Esophagus (tissue), 2 donors: Measurements from ENCODE around the gene NCOA3. TPM values are rescaled to one million over a fixed set of nuclear protein-coding genes. Genes with fewer than 3 reads are reported as not detected.

Experiments used
- H3K27ac ChIP-seq, 2 donors: one replicate each; pipeline ENCODE4 v1.5.1; 2013; ENCODE audit warnings: low read depth in 2 of 2, mild to moderate bottlenecking in 2 of 2, inconsistent platforms in 1 of 2, low read length in 1 of 2, moderate library complexity in 1 of 2
- H3K27me3 ChIP-seq, 2 donors: one replicate each; pipeline ENCODE4 v1.6.1; 2013; ENCODE audit warnings: low read length in 2 of 2, control low read depth in 1 of 2, mild to moderate bottlenecking in 1 of 2; ENCODE audit not compliant: insufficient read depth in 2 of 2, control insufficient read depth in 1 of 2
- H3K36me3 ChIP-seq, 2 donors: one replicate each; pipeline ENCODE4 v1.6.1; 2013; ENCODE audit warnings: low read length in 1 of 2; ENCODE audit not compliant: control insufficient read depth in 2 of 2, insufficient read depth in 2 of 2
- H3K4me1 ChIP-seq, 2 donors: one replicate each; pipeline ENCODE4 v1.6.1; 2013; ENCODE audit warnings: low read length in 1 of 2; ENCODE audit not compliant: control insufficient read depth in 2 of 2, insufficient read depth in 2 of 2
- H3K4me3 ChIP-seq, 2 donors: one replicate each; pipeline ENCODE4 v1.5.1; 2013; ENCODE audit warnings: low read length in 2 of 2, mild to moderate bottlenecking in 2 of 2, low read depth in 1 of 2, moderate library complexity in 1 of 2
- H3K9me3 ChIP-seq, 2 donors: one replicate each; pipeline ENCODE4 v1.6.1; 2013; ENCODE audit warnings: mild to moderate bottlenecking in 2 of 2, low read depth in 1 of 2, low read length in 1 of 2, moderate library complexity in 1 of 2; ENCODE audit not compliant: control insufficient read depth in 2 of 2, insufficient read depth in 1 of 2
- WGBS, 2 donors: extraction: QIAGEN DNeasy Blood & Tissue Kit; methylation state at CpG; one replicate each; pipeline ENCODE4 v1.1.7; 2013; 5-methylcytosine and 5-hydroxymethylcytosine counted together
- polyA plus RNA-seq, 2 donors: library from polyadenylated mRNA; stranded (reverse); fragments of 200-250 nt; gene quantifications; one replicate each; pipeline ENCODE4 v1.2.3, GENCODE V29; 2013
- donor health status: healthy with polysubstance abuse.
- donor health status: Bipolar disorder and iron deficiency.

The NCOA3 gene
- polyA plus RNA-seq, 2 donors: 7.2 to 7.8 TPM

GRCh38 chr20:47654370-47654769, 152.7 kb downstream of the NCOA3 start:
- H3K36me3 ChIP-seq: peaks cover 9 to 20% of the 10 kb centered on the region in 2 donors
- no peak overlapping the region for H3K4me3 ChIP-seq
- no peaks in the 10 kb centered on the region for H3K27me3 ChIP-seq
- WGBS, 2 donors: 93 to 96% methylated on average over 1 of the region's 1 CpG
- no peaks in the 10 kb centered on the region for H3K9me3 ChIP-seq
- no peaks in the 10 kb centered on the region for H3K4me1 ChIP-seq
- H3K27ac ChIP-seq: no peak overlapping the region

DNA sequence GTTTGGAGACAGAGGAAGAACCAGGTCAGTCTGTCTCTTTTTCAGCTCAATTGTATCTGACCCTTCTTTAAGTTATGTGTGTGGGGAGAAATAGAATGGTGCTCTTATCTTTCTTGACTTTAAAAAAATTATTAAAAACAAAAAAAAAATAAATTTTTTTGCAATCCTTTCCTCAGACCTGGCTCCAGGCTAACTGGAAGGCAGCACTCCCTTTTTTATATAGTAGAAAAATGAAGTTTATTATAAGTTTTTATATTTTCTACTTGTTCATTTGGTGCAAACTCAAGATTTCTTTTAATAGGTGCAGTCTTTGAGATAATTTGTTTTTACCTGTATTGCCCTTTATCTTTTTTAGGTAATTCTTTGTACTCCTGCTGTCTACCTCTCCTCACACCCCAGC, 153.9 kb downstream of the NCOA3 start:
- Histone ChIP-seq H3K27me3 (no peaks in the 10 kb centered on the region), H3K4me3 (no peak overlapping the region), H3K9me3 (no peaks in the 10 kb centered on the region), H3K4me1 (no peaks in the 10 kb centered on the region), H3K36me3 (peaks cover 13 to 24% of the 10 kb centered on the region in 2 donors), H3K27ac (no peak overlapping the region)

GRCh38 chr20:47656318-47656717, 154.6 kb downstream of the NCOA3 start:
- peaks cover 9 to 21% of the 10 kb centered on the region in 2 donors for H3K36me3 ChIP-seq
- 75 to 81% methylated on average over 2 of the region's 2 CpGs for WGBS, 2 donors
- no peaks in the 10 kb centered on the region for H3K27me3 ChIP-seq
- no peak overlapping the region for H3K27ac ChIP-seq
- H3K4me3 ChIP-seq: no peak overlapping the region
- no peaks in the 10 kb centered on the region for H3K9me3 ChIP-seq
- no peaks in the 10 kb centered on the region for H3K4me1 ChIP-seq

DNA sequence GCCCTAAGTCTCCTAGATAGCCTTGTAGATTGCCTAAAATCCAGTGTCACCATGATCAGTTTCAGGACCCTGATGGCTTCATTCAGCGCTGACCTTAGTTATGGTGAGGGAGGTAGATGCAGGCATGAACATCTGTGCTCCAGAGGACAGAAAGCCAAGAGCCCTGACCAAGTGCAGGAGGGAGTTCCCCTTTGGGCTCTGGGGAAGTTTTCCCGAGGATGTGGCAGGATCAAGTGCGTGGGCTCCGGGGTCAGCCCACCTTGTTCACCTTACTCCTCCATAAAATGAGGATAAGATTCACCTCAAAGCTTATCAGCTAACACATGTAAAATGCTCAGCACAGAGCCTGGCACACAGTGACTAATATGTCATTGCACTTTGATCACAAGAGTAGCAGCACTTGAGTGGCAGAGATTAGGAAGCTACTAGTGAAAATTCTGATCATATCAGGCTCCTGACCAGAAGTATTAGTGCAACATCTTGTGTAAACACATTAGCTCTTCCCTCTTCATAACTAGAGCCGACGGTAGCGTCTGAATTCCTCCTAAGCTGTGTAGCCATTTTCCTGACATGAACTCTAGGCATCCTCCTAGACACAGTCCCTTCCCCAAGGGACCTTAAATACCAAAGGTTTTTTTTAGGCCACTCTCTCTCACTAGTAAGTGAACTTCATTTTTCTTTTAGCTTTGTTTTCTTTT, 158.4 kb downstream of the NCOA3 start:
- H3K4me3 ChIP-seq: no peak overlapping the region
- peaks cover 7 to 33% of the 10 kb centered on the region in 2 donors for H3K36me3 ChIP-seq
- H3K4me1 ChIP-seq: peaks cover 0 to 2% of the 10 kb centered on the region in 2 donors
- no peaks in the 10 kb centered on the region for H3K27me3 ChIP-seq
- no peaks in the 10 kb centered on the region for H3K9me3 ChIP-seq
- H3K27ac ChIP-seq: no peak overlapping the region
- 65 to 71% methylated on average over 7 of the region's 7 CpGs for WGBS, 2 donors

DNA sequence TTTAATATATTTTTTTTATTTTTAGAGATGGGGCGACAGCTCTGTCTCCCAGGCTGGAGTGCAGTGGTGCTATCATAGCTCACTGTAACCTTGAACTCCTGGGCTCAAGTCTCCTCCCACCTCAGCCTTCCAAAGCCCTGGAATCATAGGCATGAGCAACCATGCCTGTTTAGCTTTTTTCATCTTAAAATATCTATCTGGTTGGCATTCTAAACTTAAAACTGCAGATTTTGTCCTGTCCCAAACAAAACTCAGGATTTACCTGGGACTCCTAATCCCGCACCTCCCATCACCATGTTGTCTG, 158.9 kb downstream of the NCOA3 start:
- Histone ChIP-seq H3K36me3 (peaks cover 7 to 36% of the 10 kb centered on the region in 2 donors), H3K4me1 (peaks cover 2 to 3% of the 10 kb centered on the region in 2 donors), H3K9me3 (no peaks in the 10 kb centered on the region), H3K27me3 (no peaks in the 10 kb centered on the region), H3K27ac (no peak overlapping the region), H3K4me3 (no peak overlapping the region)
- 90 to 91% methylated on average over 2 of the region's 2 CpGs for WGBS, 2 donors

- Histone ChIP-seq H3K9me3 (no peaks in the 10 kb centered on the region), H3K4me1 (peaks cover 2 to 9% of the 10 kb centered on the region in 2 donors), H3K4me3 (no peak overlapping the region), H3K36me3 (peaks cover 7 to 40% of the 10 kb centered on the region in 2 donors), H3K27me3 (no peaks in the 10 kb centered on the region), H3K27ac (no peak overlapping the region)
- WGBS, 2 donors: 84 to 86% methylated on average over 11 to 12 of the region's 12 CpGs
Measured at GRCh38 chr20:47660983-47661700, 159.5 kb downstream of the NCOA3 start.

- Histone ChIP-seq H3K9me3 (no peaks in the 10 kb centered on the region), H3K27ac (no peak overlapping the region), H3K36me3 (peaks cover 7 to 46% of the 10 kb centered on the region in 2 donors), H3K27me3 (no peaks in the 10 kb centered on the region), H3K4me3 (no peak overlapping the region), H3K4me1 (peaks cover 2 to 9% of the 10 kb centered on the region in 2 donors)
- 84 to 86% methylated on average over 7 of the region's 7 CpGs for WGBS, 2 donors
Measured at GRCh38 chr20:47661714-47662113, 160.0 kb downstream of the NCOA3 start.

DNA sequence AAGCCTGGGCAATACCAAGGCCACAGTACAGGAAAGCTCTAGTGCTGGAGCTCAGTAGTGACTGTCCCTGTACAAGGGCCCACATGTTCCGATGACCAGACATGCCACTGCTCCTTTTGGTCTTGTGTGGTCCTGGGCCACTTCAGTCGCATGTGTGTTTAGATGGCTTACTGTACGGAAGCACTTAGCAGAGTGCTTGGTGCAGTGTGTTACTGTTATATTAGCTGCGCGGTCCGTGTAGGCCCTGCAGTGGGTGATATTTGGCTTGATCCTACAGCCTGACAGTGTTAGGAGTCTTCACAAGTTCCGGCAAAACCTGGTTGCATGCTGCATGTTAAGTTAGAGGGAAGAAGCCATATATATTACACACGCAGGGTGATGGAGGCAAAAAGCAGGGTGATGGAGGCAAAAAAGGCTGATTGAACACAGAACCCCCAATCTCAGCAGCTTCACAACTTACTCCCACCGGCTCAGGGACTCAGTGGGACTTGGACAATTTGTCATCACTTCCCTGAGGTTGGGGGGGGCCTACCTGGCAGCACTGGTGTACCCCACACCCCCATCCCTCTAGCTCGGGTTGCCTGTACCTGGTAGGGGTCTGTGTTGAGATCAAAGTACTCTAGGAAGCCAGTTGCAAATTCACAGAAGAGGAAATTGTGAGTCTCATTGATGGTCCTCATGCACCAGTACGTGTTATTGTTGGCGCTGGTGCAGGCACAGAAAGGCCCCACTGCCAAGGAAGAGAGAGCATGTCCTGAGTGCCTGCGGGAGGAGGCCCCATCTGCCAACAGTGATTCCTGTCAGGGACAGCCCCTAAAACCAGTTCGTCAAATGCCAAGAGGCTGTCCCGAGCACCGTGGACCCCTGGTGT, 161.0 kb downstream of the NCOA3 start:
- peaks cover 7 to 46% of the 10 kb centered on the region in 2 donors for H3K36me3 ChIP-seq
- H3K27ac ChIP-seq: no peak overlapping the region
- no peak overlapping the region for H3K4me3 ChIP-seq
- no peaks in the 10 kb centered on the region for H3K9me3 ChIP-seq
- H3K27me3 ChIP-seq: no peaks in the 10 kb centered on the region
- WGBS, 2 donors: 85 to 89% methylated on average over 16 of the region's 16 CpGs
- H3K4me1 ChIP-seq: peaks cover 2 to 9% of the 10 kb centered on the region in 2 donors

DNA sequence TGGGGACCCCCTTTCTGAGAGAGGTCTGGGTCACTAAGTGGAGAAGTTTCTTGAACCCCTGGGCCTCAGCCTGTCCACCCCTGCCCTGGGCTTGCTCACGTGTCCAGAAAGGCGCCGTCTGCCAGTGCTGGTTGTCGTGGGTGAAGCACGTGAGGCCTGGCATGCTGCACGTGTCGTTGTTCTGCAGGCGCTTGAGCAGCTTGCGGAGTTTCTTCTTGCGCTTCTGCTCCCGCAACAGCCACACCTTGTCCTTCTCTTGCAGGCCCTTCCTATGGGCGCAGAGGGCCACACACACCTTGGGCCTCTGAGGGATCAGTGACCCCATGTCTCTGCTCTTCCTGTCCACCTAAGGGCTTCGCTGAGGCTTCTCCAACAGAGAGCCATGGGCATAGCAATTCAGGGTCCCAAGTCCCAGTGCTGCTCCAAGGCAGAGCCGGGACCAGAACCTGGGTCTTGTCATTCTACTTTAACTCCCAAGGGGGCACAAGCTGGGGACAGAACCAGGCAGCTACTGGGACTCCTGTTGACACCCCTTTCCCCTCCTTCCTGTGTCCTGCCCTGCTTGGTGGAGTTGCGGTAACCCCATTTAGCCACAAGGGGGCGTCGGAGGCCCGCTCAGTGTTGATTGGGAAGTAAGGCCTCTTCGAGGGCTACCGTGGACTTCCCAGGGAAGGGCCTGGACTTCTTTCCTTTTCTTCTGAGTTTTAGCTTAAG, 161.8 kb downstream of the NCOA3 start:
- Histone ChIP-seq H3K4me1 (peaks cover 2 to 9% of the 10 kb centered on the region in 2 donors), H3K4me3 (no peak overlapping the region), H3K27ac (no peak overlapping the region), H3K36me3 (peaks cover 5 to 48% of the 10 kb centered on the region in 2 donors), H3K9me3 (no peaks in the 10 kb centered on the region), H3K27me3 (no peaks in the 10 kb centered on the region)
- 55 to 56% methylated on average over 20 of the region's 20 CpGs for WGBS, 2 donors
